GM04503 (cell line): Measurements from ENCODE around the gene CCDC198.

ENCODE experiments used
- DNase-seq: peaks from one replicate; pipeline ENCODE4 v3.0.0-alpha.2; 2012; ENCODE audit warnings: low read depth

Gene CCDC198

DNA sequence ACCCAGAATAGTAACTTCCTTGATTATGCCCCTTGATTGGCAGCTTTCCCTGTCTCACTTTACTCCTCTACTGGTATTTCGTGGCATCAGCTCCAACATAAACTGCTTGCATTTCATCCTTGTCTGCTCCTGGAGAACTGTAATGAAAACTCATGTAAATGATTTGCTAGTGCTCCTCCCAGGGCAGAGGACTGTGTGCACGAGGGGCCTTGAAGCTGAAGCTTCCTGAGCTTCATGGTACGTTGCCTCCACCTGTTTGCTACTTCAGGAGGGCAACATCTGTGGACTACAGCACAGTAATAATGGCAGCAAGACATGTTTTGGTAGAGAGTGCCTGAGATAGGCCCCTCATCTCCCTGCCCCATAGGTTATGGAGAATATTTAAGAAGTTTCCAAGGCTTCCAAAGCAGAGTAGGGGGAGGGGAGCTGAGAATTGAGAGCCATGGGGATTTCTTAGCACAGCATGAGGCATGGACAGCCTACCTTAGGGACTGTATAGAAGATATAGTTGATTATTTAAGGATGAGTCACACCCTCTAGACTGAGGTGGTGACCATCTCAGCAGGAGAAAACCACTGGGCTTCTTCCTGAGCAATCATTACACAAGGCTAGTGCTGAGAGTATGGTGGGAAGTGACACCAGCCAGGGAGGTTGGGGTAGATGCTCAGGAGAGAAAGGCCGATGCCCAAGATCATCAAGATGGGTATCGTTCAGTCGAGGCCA is 29.5 kb downstream of the CCDC198 start:
- DNase-seq: no peak

GRCh38 chr14:57462551-57462950 is 31.1 kb downstream of the CCDC198 start:
- DNase-seq: no peak

DNA sequence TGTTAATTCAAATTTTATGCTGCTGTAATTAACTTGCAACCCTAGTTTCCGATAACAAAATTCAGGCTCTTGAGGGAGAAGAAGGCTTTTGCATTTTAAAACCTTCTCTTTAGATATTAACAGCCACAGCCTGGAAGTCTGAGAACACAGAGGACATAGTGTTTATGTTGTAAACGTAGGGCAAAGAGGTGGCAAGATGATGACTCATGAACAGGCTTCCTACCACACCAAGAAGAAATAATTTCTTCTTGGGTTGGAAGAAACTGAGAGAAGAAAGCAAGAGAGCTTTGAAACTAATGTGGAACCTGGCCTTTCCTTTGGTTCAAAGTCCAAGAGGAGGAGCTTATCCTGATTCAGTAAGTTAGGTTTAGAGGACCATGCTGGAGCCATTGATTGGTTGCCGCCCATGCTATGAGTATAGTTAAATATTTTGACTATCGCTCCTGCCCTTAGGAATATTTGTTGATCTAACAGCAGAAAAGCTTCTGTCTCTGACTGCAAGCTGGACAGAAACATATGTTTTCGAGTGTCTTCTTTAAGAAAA is 31.8 kb downstream of the CCDC198 start:
- DNase-seq: no peak

DNA sequence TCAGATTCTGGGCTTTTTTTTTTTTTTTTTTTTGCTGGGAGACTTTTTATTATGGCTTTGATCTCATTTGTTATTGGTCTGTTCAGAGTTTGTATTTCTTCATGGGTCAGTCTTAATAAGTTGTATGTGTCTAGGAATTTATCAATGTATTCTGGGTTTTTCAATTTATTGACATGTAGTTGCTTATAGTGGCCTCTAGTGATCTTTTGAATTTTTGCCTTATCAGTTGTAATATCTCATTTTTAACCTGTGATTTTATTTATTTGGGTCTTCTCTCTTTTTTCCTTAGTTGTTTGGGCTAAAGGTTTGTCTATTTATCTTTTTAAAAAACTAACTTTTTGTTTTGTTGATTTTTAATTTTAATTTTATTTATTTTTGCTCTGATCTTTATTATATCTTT is 57.7 kb downstream of the CCDC198 start:
- DNase-seq: no peak

DNA sequence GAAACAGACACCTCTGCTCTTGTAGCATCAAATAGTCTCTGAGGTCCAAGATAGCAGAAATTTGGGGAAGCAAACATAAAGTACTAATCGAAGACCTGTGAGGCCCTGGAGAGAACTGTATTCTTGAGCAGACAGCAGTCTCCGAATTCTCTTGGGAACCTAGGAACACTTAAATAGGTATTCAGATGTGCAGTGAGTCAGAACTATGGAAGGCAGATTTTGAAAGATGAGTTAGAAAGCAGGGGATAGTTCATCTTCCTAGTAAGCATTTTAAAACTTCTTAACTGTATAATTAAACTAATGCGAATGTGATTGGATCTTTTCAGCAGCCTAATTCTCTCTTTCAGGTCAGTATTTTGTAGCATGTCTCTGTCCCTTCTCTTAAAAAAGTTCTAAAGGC is 72.7 kb downstream of the CCDC198 start:
- DNase-seq: no peak

- DNase-seq: no peak
Observed at GRCh38 chr14:57420033-57420432, 73.6 kb downstream of the CCDC198 start.
